ENCODE results near the gene TBC1D2.
A peak's percentile ranks its signal among the peaks of the same experiment; 100 is the strongest.
"Not testable (repeated sequence)": the region's sequence is repeated elsewhere in the genome, so short reads cannot be mapped to it uniquely, and the experiment has no call there.

Gene TBC1D2

GRCh38 chr9:98175762-98176161, 79.7 kb downstream of the TBC1D2 start:
- peaks cover 2% of the 10 kb centered on the region for H3K36me3 Mint-ChIP-seq (ENCODE audit: insufficient read depth)
- no peaks in the 10 kb centered on the region for H3K27me3 Mint-ChIP-seq
- DNase-seq (ENCODE audit: low spot score in 2 of 2) (no peak), ATAC-seq (replicated peaks; ENCODE audit: extremely low read depth, poor library complexity, severe bottlenecking) (no peak)
- peaks cover 45% of the 10 kb centered on the region for H3K4me1 Mint-ChIP-seq
- H3K4me3 Mint-ChIP-seq, result no peak overlapping the region
- H3K9me3 Mint-ChIP-seq, result no peaks in the 10 kb centered on the region
- H3K27ac Mint-ChIP-seq (ENCODE audit: low read depth), result no peak overlapping the region

DNA sequence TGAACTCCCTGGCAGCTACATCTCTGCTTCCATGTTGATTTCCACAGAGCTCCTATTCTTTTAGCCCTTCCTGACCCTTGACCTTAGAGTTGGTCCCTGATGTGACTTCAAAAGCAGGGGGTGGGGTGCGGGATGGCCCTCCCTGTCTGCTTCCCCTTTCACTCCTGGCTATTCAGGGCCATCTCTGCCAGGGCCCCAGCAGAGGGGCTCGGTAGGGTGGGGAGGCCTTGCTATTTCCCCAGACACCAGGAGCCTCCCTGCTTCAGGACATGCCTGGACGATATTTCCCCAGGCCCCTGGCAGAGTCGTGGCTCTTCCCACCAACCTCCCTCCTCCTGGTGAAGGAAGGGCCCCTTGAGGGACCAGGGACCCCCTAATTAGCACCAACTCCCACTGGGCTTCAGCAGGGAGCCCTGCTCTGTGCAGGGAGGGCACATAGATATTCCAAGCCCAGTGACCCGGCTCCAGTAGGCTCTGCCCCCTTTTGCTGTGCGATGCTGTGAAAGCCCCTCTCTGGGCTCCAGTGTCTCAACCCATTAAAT, 80.3 kb downstream of the TBC1D2 start:
- Mint-ChIP-seq H3K27ac (ENCODE audit: low read depth) (no peak overlapping the region), H3K4me3 (no peak overlapping the region), H3K27me3 (no peaks in the 10 kb centered on the region), H3K9me3 (no peaks in the 10 kb centered on the region), H3K4me1 (peaks cover 44% of the 10 kb centered on the region), H3K36me3 (ENCODE audit: insufficient read depth) (peaks cover 2% of the 10 kb centered on the region)
- DNase-seq (ENCODE audit: low spot score in 2 of 2), result no peak
- ATAC-seq (replicated peaks; ENCODE audit: extremely low read depth, poor library complexity, severe bottlenecking), result no peak

- not testable (repeated sequence) for H3K27ac Mint-ChIP-seq (ENCODE audit: low read depth); H3K4me3 Mint-ChIP-seq; DNase-seq (ENCODE audit: low spot score in 2 of 2); ATAC-seq (replicated peaks; ENCODE audit: extremely low read depth, poor library complexity, severe bottlenecking); H3K9me3 Mint-ChIP-seq; H3K27me3 Mint-ChIP-seq; H3K36me3 Mint-ChIP-seq (ENCODE audit: insufficient read depth)
- peaks cover 47% of the 10 kb centered on the region for H3K4me1 Mint-ChIP-seq
These were observed 80.9 kb downstream of the TBC1D2 start for GRCh38 chr9:98174502-98174918.

- ATAC-seq (replicated peaks; ENCODE audit: extremely low read depth, poor library complexity, severe bottlenecking), result no peak
- Mint-ChIP-seq H3K4me1 (peaks cover 46% of the 10 kb centered on the region), H3K27me3 (no peaks in the 10 kb centered on the region), H3K4me3 (no peak overlapping the region), H3K27ac (ENCODE audit: low read depth) (peak overlapping the region; percentile 27), H3K36me3 (ENCODE audit: insufficient read depth) (peaks cover 3% of the 10 kb centered on the region), H3K9me3 (no peaks in the 10 kb centered on the region)
- DNase-seq (ENCODE audit: low spot score in 2 of 2), result no peak
These were observed 82.3 kb downstream of the TBC1D2 start for GRCh38 chr9:98173181-98173580.

DNA sequence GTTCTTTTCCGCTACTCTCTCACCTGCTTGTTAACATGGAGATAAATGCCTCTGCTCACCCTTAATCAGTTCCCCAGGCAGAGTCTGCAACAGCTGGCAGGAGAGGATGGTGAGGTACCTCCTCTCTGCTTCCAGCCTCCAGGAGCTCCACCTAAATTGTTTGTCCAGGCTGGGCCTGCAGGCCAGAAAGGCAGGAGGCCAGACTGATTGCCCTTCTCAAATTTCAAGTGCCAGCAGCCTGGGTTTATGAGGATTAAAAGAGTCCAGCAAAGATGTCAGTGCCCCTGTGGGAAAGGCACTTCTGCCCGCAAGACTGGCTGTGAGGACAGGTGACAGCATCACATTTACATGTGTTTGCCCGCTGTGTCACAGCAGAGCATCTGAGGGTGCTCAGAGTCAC, 82.8 kb downstream of the TBC1D2 start:
- Mint-ChIP-seq H3K27ac (ENCODE audit: low read depth) (no peak overlapping the region), H3K9me3 (no peaks in the 10 kb centered on the region), H3K4me1 (peaks cover 48% of the 10 kb centered on the region), H3K27me3 (no peaks in the 10 kb centered on the region), H3K36me3 (ENCODE audit: insufficient read depth) (peaks cover 3% of the 10 kb centered on the region), H3K4me3 (no peak overlapping the region)
- ATAC-seq (replicated peaks; ENCODE audit: extremely low read depth, poor library complexity, severe bottlenecking) (no peak), DNase-seq (ENCODE audit: low spot score in 2 of 2) (no peak)

DNA sequence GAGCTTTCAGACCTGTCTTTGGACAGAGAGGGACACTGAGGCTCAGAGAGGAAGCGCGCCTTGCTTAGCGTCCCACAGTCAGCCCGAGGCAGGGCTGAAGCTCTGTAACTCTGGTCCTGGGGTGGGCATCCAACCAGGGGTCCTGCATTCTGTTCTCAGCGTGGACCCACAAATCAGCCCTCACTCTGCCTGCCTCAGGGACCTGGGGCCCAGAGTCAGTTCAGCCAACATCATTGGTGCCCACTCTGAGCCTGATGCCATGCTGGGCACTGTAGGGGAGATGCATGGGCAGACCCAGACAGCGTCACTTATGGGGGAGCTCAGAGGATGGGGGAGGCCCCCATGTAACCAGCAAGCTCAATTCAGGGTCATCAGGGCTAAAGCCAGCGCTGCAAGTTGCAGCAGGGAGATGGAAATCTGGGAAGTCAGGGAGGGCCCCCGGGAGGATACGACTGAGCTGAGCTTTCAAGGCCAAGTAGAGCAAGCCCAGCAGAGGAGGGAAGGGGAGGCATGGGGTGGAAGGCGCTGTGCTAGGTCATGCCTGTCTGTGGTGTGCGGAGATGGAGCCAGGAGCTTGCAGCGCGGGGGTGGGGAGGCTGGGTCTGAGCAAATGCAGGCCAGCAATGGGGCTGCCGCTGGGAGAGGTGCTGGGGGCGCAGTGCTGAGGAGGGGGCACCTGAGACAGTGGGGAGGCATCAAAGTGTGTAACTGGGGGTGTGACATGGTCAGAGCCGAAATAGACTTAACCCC, 84.1 kb downstream of the TBC1D2 start:
- peaks cover 3% of the 10 kb centered on the region for H3K36me3 Mint-ChIP-seq (ENCODE audit: insufficient read depth)

DNA sequence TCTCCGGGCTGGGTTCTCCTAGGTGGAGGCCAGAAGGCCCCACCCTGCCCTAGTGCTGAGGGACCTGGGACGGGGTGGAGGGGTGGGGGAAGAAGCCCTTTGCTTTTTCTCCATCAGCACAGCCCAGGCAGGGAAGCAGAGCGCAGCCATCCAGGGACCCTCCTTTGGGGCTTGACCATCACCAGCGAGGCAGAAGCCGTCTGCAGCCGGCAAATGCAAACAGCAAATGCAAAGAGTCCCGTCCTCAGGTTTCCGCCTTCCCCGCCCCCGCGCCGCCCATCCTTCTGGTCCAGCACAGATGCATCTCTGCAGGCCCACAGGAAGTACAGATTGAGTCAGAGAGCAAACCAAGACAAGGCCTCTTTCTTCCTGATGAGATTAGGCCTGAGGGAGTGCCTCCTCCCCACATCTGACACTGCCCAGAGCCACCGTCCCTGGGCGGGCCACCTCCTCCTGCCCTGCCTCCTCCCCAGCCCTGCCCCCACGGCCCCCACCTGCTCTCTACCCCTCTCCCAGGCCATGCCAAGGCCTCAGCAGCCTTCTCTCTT, 86.4 kb downstream of the TBC1D2 start:
- peaks cover 67% of the 10 kb centered on the region for H3K4me1 Mint-ChIP-seq
- peak; percentile 88 for ATAC-seq (replicated peaks; ENCODE audit: extremely low read depth, poor library complexity, severe bottlenecking)
- no peaks in the 10 kb centered on the region for H3K9me3 Mint-ChIP-seq
- peak overlapping the region; percentile 55 for H3K4me3 Mint-ChIP-seq
- DNase-seq (ENCODE audit: low spot score in 2 of 2), result no peak
- peak overlapping the region; percentile 94 for H3K27ac Mint-ChIP-seq (ENCODE audit: low read depth)
- H3K27me3 Mint-ChIP-seq, result no peaks in the 10 kb centered on the region
- peaks cover 5% of the 10 kb centered on the region for H3K36me3 Mint-ChIP-seq (ENCODE audit: insufficient read depth)

More for the DNA sequence above, 84.1 kb downstream of the TBC1D2 start:
- peak overlapping the region; percentile 94 for H3K27ac Mint-ChIP-seq (ENCODE audit: low read depth)
- no peaks in the 10 kb centered on the region for H3K9me3 Mint-ChIP-seq
- peak overlapping the region; percentile 9 for H3K4me3 Mint-ChIP-seq
- H3K27me3 Mint-ChIP-seq, result no peaks in the 10 kb centered on the region
- peaks cover 50% of the 10 kb centered on the region for H3K4me1 Mint-ChIP-seq
- DNase-seq (ENCODE audit: low spot score in 2 of 2) (no peak), ATAC-seq (replicated peaks; ENCODE audit: extremely low read depth, poor library complexity, severe bottlenecking) (no peak)

DNA sequence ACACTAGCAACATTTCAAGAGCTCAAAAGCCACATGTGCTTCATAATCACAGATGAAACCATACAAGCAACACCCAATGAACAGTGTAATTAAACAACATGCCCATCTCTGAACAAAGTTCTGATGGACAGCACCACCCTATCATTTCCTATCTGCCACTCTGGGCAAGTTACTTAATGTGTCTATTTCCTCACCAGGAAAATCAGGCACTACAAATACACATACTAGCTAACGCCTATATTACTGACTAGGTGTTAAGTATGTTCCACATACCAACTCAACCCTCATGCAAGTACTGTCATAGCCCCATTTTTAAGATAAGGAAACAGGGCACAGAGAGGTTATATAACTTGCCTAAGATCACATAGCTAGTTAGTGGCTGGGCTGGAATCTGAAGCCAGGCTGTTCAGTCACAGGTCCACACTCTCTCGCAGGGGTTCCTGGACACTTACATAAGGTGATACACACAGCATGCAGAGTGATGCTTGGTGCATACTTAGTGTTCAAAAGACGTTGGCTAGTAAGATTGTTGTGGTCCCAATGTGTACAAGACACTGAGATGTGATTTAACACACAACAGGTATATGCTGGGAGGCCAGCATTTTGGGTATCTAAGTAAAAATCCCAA, 87.2 kb downstream of the TBC1D2 start:
- peaks cover 70% of the 10 kb centered on the region for H3K4me1 Mint-ChIP-seq
- no peaks in the 10 kb centered on the region for H3K27me3 Mint-ChIP-seq
- no peak for ATAC-seq (replicated peaks; ENCODE audit: extremely low read depth, poor library complexity, severe bottlenecking)
- no peaks in the 10 kb centered on the region for H3K9me3 Mint-ChIP-seq
- peaks cover 8% of the 10 kb centered on the region for H3K36me3 Mint-ChIP-seq (ENCODE audit: insufficient read depth)
- H3K27ac Mint-ChIP-seq (ENCODE audit: low read depth), result peak overlapping the region; percentile 78
- DNase-seq (ENCODE audit: low spot score in 2 of 2), result no peak
- H3K4me3 Mint-ChIP-seq, result peak overlapping the region; percentile 13

- H3K4me3 Mint-ChIP-seq, result no peak overlapping the region
- H3K27ac Mint-ChIP-seq (ENCODE audit: low read depth), result no peak overlapping the region
- DNase-seq (ENCODE audit: low spot score in 2 of 2) (no peak), ATAC-seq (replicated peaks; ENCODE audit: extremely low read depth, poor library complexity, severe bottlenecking) (no peak)
- peaks cover 63% of the 10 kb centered on the region for H3K4me1 Mint-ChIP-seq
- no peaks in the 10 kb centered on the region for H3K27me3 Mint-ChIP-seq
- H3K9me3 Mint-ChIP-seq, result no peaks in the 10 kb centered on the region
- peaks cover 7% of the 10 kb centered on the region for H3K36me3 Mint-ChIP-seq (ENCODE audit: insufficient read depth)
These were observed 90.5 kb downstream of the TBC1D2 start for GRCh38 chr9:98164912-98165311.

DNA sequence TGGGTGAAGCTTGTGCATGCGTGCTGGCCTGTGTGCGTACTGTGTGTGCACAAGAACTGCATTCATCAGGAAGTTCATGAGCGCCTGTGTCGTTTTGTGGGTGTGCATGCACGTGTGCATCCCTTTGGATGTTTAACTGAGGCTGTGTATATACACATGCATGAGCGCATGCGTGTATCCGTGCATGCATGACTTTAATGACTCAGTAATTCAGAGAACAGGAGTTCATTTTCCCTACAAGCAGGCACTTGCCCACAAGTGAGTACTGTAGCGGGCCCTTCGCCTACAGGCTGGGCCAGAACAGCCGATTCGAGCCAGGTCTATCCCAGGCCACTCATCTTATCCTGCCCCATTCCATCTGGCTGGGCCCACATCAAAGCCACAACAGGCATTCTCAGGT, 92.8 kb downstream of the TBC1D2 start:
- peaks cover 11% of the 10 kb centered on the region for H3K36me3 Mint-ChIP-seq (ENCODE audit: insufficient read depth)
- H3K27me3 Mint-ChIP-seq, result no peaks in the 10 kb centered on the region
- no peaks in the 10 kb centered on the region for H3K9me3 Mint-ChIP-seq
- H3K27ac Mint-ChIP-seq (ENCODE audit: low read depth), result no peak overlapping the region
- H3K4me1 Mint-ChIP-seq, result peaks cover 65% of the 10 kb centered on the region
- ATAC-seq (replicated peaks; ENCODE audit: extremely low read depth, poor library complexity, severe bottlenecking), result no peak
- no peak for DNase-seq (ENCODE audit: low spot score in 2 of 2)
- no peak overlapping the region for H3K4me3 Mint-ChIP-seq

GRCh38 chr9:98161851-98162250, 93.6 kb downstream of the TBC1D2 start:
- Mint-ChIP-seq H3K9me3 (no peaks in the 10 kb centered on the region), H3K27ac (ENCODE audit: low read depth) (no peak overlapping the region), H3K4me1 (peaks cover 60% of the 10 kb centered on the region), H3K4me3 (no peak overlapping the region), H3K27me3 (no peaks in the 10 kb centered on the region), H3K36me3 (ENCODE audit: insufficient read depth) (peaks cover 12% of the 10 kb centered on the region)
- no peak for ATAC-seq (replicated peaks; ENCODE audit: extremely low read depth, poor library complexity, severe bottlenecking)
- DNase-seq (ENCODE audit: low spot score in 2 of 2), result no peak

GRCh38 chr9:98159790-98160189, 95.7 kb downstream of the TBC1D2 start:
- Mint-ChIP-seq H3K27ac (ENCODE audit: low read depth) (peak overlapping the region; percentile 79), H3K4me1 (peaks cover 45% of the 10 kb centered on the region), H3K36me3 (ENCODE audit: insufficient read depth) (peaks cover 24% of the 10 kb centered on the region), H3K4me3 (no peak overlapping the region), H3K27me3 (no peaks in the 10 kb centered on the region), H3K9me3 (no peaks in the 10 kb centered on the region)
- ATAC-seq (replicated peaks; ENCODE audit: extremely low read depth, poor library complexity, severe bottlenecking) (no peak), DNase-seq (ENCODE audit: low spot score in 2 of 2) (no peak)

DNA sequence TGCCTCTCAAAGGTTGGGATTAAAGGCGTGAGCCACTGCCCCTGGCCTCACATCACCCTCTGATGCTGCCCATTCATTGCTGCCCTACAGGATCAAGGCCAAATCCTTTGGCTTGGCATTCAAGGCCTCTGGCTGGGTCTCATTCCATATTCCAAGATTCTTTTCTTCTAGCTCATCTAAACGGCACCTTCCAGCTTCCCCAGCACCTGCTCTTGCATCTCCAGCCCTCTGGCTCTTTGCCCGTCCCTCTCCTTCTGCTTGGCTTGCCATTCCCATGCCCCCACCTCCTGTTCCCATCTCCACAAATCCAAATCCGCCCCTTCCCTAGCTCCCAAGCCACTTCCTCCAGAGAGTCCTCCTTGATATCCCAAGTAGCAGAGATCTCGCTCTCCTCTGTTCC, 96.1 kb downstream of the TBC1D2 start:
- ATAC-seq (replicated peaks; ENCODE audit: extremely low read depth, poor library complexity, severe bottlenecking), result no peak
- Mint-ChIP-seq H3K4me3 (no peak overlapping the region), H3K9me3 (no peaks in the 10 kb centered on the region), H3K4me1 (peaks cover 40% of the 10 kb centered on the region), H3K36me3 (ENCODE audit: insufficient read depth) (peaks cover 24% of the 10 kb centered on the region), H3K27me3 (no peaks in the 10 kb centered on the region), H3K27ac (ENCODE audit: low read depth) (peak overlapping the region; percentile 79)
- DNase-seq (ENCODE audit: low spot score in 2 of 2), result no peak

All from central memory CD8-positive, alpha-beta T cell (primary cell).